ENCODE data around the gene TBC1D24. TPM values are rescaled to one million over a fixed set of nuclear protein-coding genes. Genes with fewer than 3 reads are reported as not detected.

Gene TBC1D24
- total and polyA plus RNA-seq, 9 of the 15 experiments (the other 6 are each of a cell fraction or from before 2014, with no cell fraction given): 1.7 to 22.6 (median 7.2) TPM

GRCh38 chr16:2428784-2429033, 46.2 kb upstream of the TBC1D24 start (continued):
- TF ChIP-seq REST (IDR thresholded peaks at IDR 0.05; ENCODE audit: borderline replicate concordance) (no peak), REST (CRISPR knock-in tag; IDR thresholded peaks at IDR 0.05; ENCODE audit: low read depth) (no peak), SMAD2 (IDR thresholded peaks at IDR 0.05; ENCODE audit: low read depth, low read length) (no peak), EGR1 (conservative IDR thresholded peaks at IDR 0.05) (no peak), SMARCE1 (IDR thresholded peaks at IDR 0.05) (no peak), FIP1L1 (IDR thresholded peaks at IDR 0.05; ENCODE audit: low read depth, low read length, poor library complexity, severe bottlenecking) (no peak)
- TF ChIP-seq, protein P1, sequence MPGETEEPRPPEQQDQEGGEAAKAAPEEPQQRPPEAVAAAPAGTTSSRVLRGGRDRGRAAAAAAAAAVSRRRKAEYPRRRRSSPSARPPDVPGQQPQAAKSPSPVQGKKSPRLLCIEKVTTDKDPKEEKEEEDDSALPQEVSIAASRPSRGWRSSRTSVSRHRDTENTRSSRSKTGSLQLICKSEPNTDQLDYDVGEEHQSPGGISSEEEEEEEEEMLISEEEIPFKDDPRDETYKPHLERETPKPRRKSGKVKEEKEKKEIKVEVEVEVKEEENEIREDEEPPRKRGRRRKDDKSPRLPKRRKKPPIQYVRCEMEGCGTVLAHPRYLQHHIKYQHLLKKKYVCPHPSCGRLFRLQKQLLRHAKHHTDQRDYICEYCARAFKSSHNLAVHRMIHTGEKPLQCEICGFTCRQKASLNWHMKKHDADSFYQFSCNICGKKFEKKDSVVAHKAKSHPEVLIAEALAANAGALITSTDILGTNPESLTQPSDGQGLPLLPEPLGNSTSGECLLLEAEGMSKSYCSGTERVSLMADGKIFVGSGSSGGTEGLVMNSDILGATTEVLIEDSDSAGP (CRISPR knock-in tag; IDR thresholded peaks at IDR 0.05): no peak
- TF ChIP-seq, protein P2, sequence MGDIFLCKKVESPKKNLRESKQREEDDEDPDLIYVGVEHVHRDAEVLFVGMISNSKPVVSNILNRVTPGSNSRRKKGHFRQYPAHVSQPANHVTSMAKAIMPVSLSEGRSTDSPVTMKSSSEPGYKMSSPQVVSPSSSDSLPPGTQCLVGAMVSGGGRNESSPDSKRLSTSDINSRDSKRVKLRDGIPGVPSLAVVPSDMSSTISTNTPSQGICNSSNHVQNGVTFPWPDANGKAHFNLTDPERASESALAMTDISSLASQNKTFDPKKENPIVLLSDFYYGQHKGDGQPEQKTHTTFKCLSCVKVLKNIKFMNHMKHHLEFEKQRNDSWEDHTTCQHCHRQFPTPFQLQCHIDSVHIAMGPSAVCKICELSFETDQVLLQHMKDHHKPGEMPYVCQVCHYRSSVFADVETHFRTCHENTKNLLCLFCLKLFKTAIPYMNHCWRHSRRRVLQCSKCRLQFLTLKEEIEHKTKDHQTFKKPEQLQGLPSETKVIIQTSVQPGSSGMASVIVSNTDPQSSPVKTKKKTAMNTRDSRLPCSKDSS (IDR thresholded peaks at IDR 0.05; ENCODE audit: low read depth, partially characterized antibody): no peak
